GM21526 (cell line): Measurements from ENCODE around the gene BTBD19.

Experiments used
- ATAC-seq: cut with Tn5 transposase; IDR thresholded peaks from one replicate; pipeline ENCODE4 v1.9.1; 2021; ENCODE audit warnings: moderate library complexity; ENCODE audit not compliant: unreplicated experiment, low FRiP score

Gene BTBD19

DNA sequence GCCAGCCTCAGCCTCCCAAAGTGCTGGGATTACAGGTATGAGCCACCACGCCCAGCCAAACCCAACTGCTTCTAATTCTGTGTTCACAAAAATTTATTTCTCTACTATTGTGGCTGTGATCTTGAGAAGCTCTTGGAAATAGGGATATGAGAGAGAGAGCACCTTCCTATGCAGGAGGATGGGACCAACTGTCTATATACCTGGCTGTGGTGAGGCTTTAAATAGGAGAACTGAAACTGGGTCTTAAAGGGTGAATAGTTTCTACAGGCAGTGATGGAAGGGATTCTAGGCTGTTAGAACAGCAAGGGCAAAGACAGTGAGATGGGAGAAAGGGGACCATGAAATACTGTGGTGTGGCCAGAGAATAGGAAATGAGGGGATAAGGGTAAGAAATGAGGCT lies 43.0 kb downstream of the BTBD19 start:
- ATAC-seq, result no peak

GRCh38 chr1:44853201-44853600 lies 44.9 kb downstream of the BTBD19 start:
- no peak for ATAC-seq

GRCh38 chr1:44854970-44855369 lies 46.6 kb downstream of the BTBD19 start:
- ATAC-seq, result no peak

GRCh38 chr1:44855742-44856141 lies 47.4 kb downstream of the BTBD19 start:
- no peak for ATAC-seq

- no peak for ATAC-seq
These were observed 49.1 kb downstream of the BTBD19 start for GRCh38 chr1:44857446-44857845.

- no peak for ATAC-seq
These were observed 52.0 kb downstream of the BTBD19 start for GRCh38 chr1:44860331-44860730.

- no peak for ATAC-seq
These were observed 52.6 kb downstream of the BTBD19 start for GRCh38 chr1:44860891-44861425.

- no peak for ATAC-seq
These were observed 54.6 kb downstream of the BTBD19 start for GRCh38 chr1:44862829-44863401.
